ENCODE results near the gene ISG20.

DNA sequence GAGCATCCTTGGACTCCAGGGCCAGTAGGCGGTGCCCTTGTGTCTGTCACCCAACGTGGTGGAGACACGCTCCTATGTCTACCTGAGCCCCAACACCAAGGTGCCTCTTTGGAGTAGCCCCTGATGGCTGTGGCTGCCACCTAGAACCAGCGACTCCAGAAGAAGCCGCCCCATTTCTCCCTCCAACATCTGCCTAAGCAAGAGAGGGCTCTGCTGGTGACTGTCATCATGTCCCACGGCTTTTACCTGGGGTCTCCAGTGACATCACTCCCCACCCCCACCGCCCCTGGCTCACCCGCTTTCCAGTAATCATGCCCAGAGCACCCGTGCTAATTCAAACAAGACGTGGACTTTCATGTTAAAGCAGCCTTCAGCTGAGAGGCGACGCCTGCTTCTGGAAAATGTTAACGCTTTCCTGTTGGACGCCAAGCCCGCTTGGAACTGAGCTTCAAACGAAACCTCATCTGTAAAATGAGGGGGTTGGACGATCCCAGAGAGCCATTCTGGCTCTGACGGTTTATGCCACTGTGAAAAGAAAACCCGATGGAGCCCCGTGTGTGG lies 57.0 kb downstream of the ISG20 start:
- TF ChIP-seq, protein P1, sequence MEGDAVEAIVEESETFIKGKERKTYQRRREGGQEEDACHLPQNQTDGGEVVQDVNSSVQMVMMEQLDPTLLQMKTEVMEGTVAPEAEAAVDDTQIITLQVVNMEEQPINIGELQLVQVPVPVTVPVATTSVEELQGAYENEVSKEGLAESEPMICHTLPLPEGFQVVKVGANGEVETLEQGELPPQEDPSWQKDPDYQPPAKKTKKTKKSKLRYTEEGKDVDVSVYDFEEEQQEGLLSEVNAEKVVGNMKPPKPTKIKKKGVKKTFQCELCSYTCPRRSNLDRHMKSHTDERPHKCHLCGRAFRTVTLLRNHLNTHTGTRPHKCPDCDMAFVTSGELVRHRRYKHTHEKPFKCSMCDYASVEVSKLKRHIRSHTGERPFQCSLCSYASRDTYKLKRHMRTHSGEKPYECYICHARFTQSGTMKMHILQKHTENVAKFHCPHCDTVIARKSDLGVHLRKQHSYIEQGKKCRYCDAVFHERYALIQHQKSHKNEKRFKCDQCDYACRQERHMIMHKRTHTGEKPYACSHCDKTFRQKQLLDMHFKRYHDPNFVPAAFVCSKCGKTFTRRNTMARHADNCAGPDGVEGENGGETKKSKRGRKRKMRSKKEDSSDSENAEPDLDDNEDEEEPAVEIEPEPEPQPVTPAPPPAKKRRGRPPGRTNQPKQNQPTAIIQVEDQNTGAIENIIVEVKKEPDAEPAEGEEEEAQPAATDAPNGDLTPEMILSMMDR (IDR thresholded peaks at IDR 0.05; ENCODE audit: insufficient read depth, low read depth, low read length), result no peak
- no peak for TF ChIP-seq EZH2 (IDR thresholded peaks at IDR 0.05; ENCODE audit: insufficient read depth, low read length)
